Tibial nerve (tissue), 4 donors: ENCODE results near the gene PIN4. TPM values are rescaled to one million over a fixed set of nuclear protein-coding genes. Genes with fewer than 3 reads are reported as not detected.

Experiments
- DNase-seq, 2 donors: peaks; one replicate each; pipeline ENCODE4 v3.0.0-alpha.2; 2019; ENCODE audit warnings: low spot score in 2 of 2
- H3K27ac ChIP-seq, 4 donors: fragments of 200-600 bp; sonication (generic) in 3 of 4; one replicate each; pipeline ENCODE4 v1.5.1; 2017 to 2019; ENCODE audit warnings: mild to moderate bottlenecking in 1 of 4
- H3K27me3 ChIP-seq, 2 donors: fragments of 200-600 bp; sonication (generic) in 1 of 2; one replicate each; pipeline versions ENCODE4 v1.5.1 to v1.6.0; 2017 to 2019
- H3K36me3 ChIP-seq, 3 donors: fragments of 200-600 bp; sonication (generic); one replicate each; pipeline ENCODE4 v1.5.1; 2018 to 2019
- H3K4me1 ChIP-seq, 4 donors: fragments of 200-600 bp; sonication (generic) in 3 of 4; one replicate each; pipeline ENCODE4 v1.5.1; 2017 to 2019
- H3K4me3 ChIP-seq, 4 donors: fragments of 200-600 bp; sonication (generic) in 3 of 4; one replicate each; pipeline ENCODE4 v1.5.1; 2017 to 2019; ENCODE audit warnings: mild to moderate bottlenecking in 1 of 4, moderate library complexity in 1 of 4
- H3K9me3 ChIP-seq, 4 donors: fragments of 200-600 bp; sonication (generic) in 3 of 4; one replicate each; pipeline ENCODE4 v1.5.1; 2017 to 2019
- EP300 ChIP-seq, 2 donors: sonication (generic); formaldehyde crosslinking; IDR thresholded peaks; one replicate each; pipeline ENCODE4 v1.6.1; 2017; ENCODE audit warnings: antibody characterized with exemption in 2 of 2, mild to moderate bottlenecking in 1 of 2
- POLR2A ChIP-seq, 2 donors: fragments of 450-650 bp; IDR thresholded peaks; one replicate each; pipeline ENCODE4 v1.6.1; 2017; ENCODE audit warnings: antibody characterized with exemption in 2 of 2, mild to moderate bottlenecking in 2 of 2, moderate library complexity in 2 of 2
- WGBS, 2 donors: methylation state at CpG; one replicate each; pipeline ENCODE4 v1.1.5; 2018; 5-methylcytosine and 5-hydroxymethylcytosine counted together
- total RNA-seq, 4 donors: library from RNA; depleted of rRNA; stranded (reverse); fragments of >200 nt; gene quantifications; one replicate each; pipeline ENCODE4 v1.1.0, GENCODE V29; 2016
- TF ChIP-seq, protein P1 (sequence below), 5 experiments: fragments of 200-600 bp in 3 of 5; fragments of 450-650 bp in 2 of 5; sonication (generic) in 3 of 5; IDR thresholded peaks; one replicate each; pipeline ENCODE4 v1.5.1; 2016 to 2019; ENCODE audit warnings: antibody characterized with exemption in 5 of 5, mild to moderate bottlenecking in 3 of 5, moderate library complexity in 2 of 5

Gene PIN4
- total RNA-seq, 4 donors from 2014 or later = 5.7 to 12.5 (median 8.6) TPM

DNA sequence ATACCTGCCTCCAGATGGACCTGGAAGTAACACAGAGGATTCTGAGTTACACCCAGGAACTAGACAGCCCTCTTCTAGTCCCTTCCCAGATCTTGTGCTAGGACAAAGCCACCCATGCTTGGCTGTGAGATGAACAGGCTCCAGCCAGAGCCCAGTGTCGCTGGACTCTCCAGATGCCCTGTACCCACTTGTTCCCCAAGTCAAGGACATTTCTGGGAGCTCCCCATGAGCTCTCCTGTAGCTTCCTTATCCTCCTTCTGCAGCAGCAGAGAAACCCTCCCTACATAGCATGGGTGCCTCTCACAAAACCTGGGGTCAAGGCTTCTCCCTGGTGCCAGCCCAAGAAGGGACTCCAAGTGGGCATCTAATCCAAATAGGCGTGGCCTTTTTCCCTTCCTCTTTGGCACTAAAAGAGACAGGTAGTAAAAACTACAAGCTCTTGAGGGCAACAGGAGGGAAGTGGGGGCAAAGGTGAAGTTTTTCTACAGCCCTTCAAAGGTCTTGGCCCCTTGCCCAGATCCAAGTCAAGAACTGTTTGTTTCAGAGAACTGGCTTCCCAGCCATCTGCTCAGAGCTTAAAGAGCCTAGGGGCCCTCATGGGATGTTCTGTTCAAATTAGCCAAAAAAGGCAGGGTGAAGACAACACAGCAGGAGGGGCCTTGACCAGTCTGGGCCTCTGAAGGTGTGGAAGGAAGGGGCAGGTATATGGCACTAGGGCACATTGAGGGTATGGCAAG, 65.8 kb downstream of the PIN4 start:
- WGBS, 2 donors = 76 to 93% methylated on average over 2 of the region's 2 CpGs
- TF ChIP-seq EP300 (IDR thresholded peaks at IDR 0.05) = no peak
- TF ChIP-seq, protein P1, sequence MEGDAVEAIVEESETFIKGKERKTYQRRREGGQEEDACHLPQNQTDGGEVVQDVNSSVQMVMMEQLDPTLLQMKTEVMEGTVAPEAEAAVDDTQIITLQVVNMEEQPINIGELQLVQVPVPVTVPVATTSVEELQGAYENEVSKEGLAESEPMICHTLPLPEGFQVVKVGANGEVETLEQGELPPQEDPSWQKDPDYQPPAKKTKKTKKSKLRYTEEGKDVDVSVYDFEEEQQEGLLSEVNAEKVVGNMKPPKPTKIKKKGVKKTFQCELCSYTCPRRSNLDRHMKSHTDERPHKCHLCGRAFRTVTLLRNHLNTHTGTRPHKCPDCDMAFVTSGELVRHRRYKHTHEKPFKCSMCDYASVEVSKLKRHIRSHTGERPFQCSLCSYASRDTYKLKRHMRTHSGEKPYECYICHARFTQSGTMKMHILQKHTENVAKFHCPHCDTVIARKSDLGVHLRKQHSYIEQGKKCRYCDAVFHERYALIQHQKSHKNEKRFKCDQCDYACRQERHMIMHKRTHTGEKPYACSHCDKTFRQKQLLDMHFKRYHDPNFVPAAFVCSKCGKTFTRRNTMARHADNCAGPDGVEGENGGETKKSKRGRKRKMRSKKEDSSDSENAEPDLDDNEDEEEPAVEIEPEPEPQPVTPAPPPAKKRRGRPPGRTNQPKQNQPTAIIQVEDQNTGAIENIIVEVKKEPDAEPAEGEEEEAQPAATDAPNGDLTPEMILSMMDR (IDR thresholded peaks at IDR 0.05) = no peak
- TF ChIP-seq POLR2A (IDR thresholded peaks at IDR 0.05) = no peak

More for the DNA sequence above, 65.8 kb downstream of the PIN4 start:
- Histone ChIP-seq H3K27me3 (peaks cover 0 to under 1% of the 10 kb centered on the region in 2 donors), H3K9me3 (no peaks in the 10 kb centered on the region), H3K4me1 (no peaks in the 10 kb centered on the region), H3K27ac (no peak overlapping the region), H3K36me3 (no peaks in the 10 kb centered on the region), H3K4me3 (no peak overlapping the region)
- DNase-seq = peak in 1 of 2 donors; percentile 6

Other genes starting within 250 kb of the PIN4 start
- 10 to 100 TPM in 1 of 4 donors, 1 to 10 TPM in 3; 6.5 to 14.7 (median 7.8) TPM for gene RTL5, start 49.8 kb upstream of the PIN4 start, total RNA-seq
- under 1 TPM in 2 of 4 donors, not detected in 2; under 0.01 to 0.21 TPM for gene ERCC6L, start 57.3 kb downstream of the PIN4 start, total RNA-seq
- 100 to 1,000 TPM; 573 to 781 (median 713) TPM for gene RPS4X, start 95.5 kb downstream of the PIN4 start, total RNA-seq
- 1 to 10 TPM in 1 of 4 donors, under 1 TPM in 2, not detected in 1; 0.60 to 1.7 (median 0.84) TPM for gene CITED1, start 124.2 kb downstream of the PIN4 start, total RNA-seq